Stimulated activated CD4-positive, alpha-beta T cell treated with anti-CD3 and anti-CD28 coated beads, Interleukin-12 subunit alpha, Interleukin-12 subunit beta, amount 100 ng/mL, for 48 hours (primary cell): ENCODE data around the gene CDK16.
A peak's percentile ranks its signal among the peaks of the same experiment; 100 is the strongest.

ENCODE experiments used
- DNase-seq, 3 donors: peaks; one replicate each; pipeline ENCODE4 v3.0.0-alpha.2; 2020; ENCODE audit warnings: low read depth in 2 of 3, low spot score in 1 of 3

The CDK16 gene

DNA sequence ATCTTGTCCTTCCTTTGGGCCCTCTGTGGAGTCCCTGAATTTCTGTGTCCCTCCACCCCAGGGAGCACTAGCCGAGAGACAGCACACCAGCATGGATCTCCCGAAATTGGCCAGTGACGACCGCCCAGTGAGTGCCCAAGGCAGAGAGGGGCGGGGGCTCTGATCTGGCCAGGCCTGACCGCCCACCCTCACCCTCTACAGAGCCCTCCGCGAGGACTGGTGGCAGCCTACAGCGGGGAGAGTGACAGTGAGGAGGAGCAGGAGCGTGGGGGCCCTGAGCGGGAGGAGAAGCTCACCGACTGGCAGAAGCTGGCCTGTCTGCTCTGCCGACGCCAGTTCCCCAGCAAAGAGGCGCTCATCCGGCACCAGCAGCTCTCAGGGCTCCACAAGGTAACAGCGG is 33.2 kb upstream of the CDK16 start:
- no peak for DNase-seq

DNA sequence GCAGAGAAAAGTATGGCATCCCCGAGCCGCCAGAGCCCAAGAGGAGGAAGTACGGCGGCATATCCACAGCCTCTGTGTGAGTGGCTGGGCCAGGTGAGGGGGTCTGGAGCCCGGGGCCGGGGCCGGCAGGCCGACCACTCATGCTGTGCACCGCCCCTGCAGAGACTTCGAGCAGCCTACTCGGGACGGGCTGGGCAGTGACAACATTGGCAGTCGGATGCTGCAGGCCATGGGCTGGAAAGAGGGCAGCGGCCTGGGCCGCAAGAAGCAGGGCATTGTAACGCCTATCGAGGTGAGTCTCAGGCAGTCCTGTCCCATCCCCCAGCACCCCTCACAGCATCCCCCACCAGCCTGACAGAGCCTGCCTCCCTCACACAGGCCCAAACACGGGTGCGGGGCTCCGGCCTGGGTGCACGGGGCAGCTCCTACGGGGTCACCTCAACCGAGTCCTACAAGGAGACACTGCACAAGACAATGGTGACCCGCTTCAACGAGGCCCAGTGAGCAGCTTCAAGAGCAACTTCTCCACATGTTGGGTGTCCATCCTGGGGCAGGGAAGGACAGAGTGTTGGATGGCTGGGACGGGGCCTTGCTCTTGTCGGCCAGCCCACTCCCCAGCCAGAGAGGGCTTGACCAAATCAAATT is 32.3 kb upstream of the CDK16 start:
- no peak for DNase-seq

DNA sequence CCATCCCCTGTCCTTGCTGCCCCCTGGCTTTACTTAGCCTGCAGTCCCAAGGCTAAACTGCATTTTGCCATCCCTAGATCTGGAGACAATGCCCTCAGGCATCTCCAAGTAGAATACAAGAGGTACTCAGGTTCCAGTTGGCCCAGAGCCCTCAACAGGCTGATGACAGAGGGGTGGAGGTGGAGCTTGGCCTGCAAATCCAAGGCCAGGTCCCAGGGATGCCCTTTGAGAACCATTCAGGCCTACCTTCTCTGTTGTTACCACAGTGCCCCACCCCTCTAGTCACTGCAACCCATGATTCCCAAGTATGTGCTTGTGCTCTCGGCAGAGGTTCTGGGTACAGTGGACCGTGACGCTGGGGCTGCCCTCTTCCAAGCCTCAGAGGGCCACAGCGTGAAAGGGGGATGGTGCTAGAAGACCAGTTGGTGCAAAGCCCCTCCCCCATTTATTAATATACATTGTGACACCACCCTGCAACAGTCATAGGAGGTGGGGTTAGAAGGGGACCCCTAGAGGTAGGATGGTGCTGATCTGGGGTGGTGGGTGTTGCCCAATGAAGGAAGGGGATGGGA is 31.3 kb upstream of the CDK16 start:
- no peak for DNase-seq

DNA sequence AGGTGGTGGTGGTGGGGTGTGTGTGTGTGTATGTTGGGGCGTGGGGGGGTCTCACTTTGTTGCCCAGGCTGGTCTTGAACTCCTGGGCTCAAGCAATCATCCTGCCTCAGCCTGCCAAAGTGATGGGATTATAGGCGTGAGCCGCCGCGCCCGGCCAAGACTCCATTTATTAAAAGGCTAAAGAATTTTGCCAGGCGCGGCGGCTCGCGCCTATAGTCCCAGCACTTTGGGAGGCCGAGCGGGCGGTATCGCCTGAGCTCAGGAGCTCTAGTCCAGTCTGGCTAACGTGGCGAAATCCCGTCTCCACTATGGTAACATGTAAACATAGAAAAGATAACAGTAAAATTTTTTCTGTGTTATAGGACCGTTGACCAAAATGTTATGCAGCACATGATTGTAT is 28.6 kb upstream of the CDK16 start:
- DNase-seq, result no peak

DNA sequence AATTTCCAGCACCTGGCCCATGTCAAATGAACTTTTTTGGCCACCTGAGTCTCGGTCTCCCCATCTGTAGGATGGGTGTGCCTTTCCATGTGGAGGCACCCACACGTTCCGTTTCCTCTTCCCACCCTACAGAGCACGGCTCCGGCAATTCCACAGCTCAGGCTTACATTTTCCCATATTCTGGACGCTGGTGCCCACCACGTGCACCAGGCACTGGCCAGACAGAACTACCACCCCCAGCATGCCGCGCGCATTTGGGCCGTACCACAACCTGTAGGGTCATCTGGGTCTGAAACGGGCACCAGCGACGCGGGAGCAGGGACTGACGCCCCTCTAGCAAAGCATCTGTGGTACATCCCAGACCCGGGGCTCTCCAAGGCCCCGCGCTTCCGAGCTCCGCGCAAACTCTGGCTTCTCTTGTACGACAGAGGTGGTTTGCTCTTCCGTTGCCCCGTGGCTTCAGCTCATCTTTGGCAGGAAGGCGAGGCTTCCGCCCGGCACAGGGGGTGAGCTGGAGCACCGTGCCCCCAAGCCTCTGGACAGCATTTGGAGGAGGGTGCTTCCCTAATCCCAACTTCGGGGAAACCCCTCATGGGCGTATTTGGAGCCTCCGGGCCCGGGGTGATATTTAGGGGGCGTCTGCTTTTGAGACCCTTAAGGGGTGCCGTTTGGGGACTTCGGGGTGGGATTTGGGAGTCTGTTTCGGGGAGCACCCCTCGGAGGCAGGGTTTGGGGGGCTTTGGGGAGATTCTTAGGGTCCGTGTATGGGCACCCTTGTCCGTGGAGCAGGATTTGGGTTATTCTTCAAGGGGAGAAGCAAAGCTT is 27.8 kb upstream of the CDK16 start:
- DNase-seq, result peak; percentile 67 to 79 (median 76)

DNA sequence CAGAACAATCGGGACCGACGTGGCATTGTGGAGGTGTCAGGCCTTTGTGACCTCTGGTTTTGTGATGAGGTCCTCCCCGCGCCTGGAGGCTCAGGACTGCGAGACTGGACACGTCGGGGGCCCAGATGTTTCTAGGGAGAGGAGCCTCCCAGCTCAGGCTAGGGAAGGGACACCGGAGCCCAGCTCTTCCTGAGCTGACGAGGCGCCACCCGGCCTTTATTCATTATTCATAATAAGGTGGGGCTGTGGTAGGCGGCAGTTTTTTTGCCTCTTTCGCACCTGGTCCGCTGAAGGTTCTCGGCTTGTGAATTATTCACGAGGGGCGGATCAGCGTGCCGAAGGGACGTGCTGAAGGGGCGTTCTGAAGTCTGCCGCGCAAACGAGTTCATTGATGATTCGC is 27.1 kb upstream of the CDK16 start:
- DNase-seq, result peak in 2 of 3 donors; percentile 25 to 29

DNA sequence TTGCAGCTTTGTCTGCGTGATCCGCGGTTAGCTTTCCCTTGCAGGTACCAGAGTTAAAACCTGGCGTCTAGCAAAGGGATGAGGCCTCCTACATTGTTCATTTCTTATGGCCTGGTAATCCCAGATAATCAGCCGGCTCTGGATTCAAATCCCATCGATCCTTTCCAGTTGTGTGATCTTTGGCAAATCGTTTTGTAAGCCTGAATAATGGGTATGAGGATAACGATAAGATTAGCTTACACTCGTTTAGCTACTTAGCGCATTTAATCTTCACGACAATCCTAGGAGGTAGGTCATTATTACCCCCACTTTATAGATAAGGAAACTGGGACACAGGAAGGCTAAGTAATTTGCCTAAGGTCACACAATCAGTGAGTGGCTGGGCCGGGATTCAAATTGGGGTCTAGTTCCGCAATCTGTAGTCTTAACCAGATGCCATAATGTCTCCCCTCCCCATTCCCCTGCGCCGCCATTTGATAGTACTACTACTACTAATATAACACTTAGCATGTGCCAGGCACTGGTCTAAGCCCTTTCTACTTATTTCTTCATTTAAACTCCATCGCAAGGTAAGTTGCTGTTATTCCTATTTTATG is 26.6 kb upstream of the CDK16 start:
- no peak for DNase-seq

DNA sequence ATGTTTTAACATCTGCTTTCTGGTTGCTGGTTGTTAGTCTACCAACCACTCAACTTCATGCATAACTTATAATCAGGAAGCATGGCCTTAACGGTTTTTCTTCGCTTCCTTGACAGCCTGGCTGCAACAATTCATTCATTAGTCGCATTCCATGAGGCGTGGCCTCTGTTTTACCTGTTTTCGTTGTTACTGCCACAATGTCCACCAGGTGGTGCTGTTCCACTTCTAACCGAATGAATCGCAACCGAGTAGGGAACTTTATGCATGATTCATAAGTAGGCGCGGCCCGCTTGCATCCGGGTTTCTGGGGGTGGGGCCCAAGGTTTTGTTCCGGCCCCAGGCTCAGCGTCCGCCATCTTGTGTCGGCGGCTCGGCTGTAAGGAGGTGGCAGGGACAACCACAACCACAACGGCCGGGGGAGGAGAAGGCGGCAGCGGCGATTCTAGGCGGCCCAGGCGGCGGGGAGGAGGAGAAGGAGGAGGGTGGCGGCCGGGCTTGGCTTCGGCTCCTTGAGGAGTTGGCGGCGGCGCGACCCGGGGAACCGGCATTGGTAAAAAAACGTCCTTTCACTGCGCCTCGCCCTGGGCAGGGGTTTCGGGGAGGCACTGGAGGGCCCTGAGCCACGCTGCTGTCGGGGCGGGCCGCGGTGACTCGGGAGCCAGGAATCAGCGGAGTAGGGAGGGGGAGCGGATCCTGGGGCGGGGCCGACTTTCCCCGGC is 24.8 kb upstream of the CDK16 start, which contains the start of gene UBA1:
TSS of gene UBA1 (plus strand) at position 355 of the 719 bp plus-strand sequence. CDS start 4,974 bp downstream, outside the sequence.
- peak; percentile 84 to 99 (median 86) for DNase-seq

DNA sequence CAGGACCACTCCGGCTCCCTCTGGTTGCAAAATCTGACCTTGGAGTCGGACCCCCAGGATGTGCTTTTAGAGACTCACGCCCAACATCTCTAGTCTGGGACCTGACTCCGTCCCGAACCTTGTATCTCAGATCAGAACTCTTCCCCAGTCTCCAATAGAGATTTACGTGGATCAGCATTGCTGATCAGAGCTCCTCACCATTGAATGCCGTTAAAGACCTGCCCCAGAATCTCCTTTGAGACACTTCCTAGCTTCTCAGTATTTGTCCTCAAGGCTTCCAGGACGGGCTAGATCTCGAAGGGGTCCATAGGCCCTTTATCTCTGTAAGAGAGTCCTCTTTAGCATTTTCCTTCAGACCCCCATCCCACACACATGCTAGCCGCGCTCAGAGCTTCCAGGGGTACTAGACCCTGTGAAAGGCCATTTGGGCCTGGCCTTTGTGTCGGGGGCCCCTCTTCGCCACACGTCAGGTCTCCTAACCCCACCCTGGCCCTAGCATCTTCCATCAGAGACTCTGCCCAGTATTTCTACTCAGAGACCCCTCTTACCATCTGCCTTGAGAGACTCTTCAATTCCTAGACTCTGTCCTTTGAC is 24.2 kb upstream of the CDK16 start:
- no peak for DNase-seq

DNA sequence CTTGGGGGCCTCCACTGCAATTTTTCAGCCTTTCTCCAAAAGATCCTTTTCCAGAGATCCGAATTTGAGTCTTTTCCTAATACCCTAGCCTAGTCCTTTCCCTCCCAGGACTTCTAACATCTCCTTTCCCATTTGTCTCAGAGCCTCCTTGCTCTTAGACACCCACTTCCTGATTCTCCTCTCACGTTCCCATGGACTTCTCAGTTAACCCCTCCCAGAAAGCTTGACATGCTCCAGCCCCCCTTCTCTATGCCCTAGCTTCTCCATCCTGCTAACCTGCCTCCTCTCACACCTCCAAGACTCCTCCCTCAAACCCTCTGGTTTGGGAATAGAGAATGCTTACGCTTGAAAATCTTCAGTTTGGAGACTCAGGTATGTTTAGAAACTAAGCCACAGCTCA is 22.4 kb upstream of the CDK16 start:
- DNase-seq, result no peak

DNA sequence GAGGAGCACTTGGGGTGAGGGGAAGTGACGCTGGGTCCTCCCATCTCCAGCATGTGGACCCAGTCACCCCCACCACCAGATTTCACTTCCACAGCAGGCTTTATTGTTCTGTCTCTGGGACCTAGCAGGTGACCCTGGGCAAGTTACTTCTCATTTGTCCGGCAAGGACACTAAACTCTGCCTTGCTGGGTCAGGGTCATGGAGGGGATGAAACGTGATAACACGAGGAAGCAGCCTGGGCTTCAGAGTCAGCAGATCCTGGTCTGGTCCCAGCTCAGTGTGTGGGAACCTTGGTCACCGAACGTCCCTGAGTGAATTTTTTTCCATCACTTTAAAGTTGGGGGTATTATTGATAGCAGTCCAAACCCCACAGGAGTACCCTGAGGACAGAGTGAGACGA is 21.0 kb upstream of the CDK16 start:
- no peak for DNase-seq

DNA sequence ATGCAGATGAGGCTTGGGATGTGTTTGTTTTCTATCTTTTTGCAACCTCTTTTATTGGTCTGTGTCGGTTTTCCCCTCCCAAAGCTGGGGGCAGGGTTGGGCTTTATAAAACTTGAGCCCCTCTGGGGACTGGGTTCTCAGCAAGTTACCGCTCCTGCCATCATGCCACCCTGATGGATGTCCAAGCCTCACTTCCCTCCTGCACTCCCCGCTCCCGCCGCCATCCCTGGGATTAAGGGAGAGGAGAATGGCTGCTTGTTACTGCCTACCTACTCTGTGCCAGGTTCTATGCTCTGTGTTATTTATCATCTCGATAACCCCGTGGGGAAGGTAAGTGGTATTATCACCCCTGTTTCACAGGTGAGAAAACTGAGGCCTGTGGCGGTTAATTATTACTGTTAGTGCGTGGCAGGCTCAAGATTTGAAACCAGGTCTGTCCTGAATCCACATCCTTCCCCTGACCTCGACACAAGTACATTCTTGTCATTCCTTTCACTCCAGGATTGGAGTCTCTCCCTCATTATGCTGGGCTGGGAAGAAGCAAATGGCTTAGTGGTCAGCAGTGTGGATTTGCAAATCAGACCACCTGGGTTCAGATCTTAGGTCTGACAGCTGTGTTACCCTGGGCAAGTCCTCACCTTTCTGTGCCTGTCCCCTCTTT is 20.3 kb upstream of the CDK16 start:
- DNase-seq, result no peak

DNA sequence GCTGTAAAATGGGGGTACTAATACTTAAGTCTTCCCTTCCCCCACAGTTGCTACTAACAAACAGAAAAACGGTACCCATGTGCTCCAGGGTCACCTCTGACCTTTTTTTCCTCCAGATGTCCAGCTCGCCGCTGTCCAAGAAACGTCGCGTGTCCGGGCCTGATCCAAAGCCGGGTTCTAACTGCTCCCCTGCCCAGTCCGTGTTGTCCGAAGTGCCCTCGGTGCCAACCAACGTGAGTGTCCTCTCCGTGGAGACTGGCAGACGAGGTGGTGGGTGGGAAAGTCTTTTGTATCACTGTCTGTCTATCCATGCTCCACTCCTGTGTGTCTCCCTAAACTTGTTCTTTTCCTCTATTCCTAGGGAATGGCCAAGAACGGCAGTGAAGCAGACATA is 19.8 kb upstream of the CDK16 start:
- no peak for DNase-seq

DNA sequence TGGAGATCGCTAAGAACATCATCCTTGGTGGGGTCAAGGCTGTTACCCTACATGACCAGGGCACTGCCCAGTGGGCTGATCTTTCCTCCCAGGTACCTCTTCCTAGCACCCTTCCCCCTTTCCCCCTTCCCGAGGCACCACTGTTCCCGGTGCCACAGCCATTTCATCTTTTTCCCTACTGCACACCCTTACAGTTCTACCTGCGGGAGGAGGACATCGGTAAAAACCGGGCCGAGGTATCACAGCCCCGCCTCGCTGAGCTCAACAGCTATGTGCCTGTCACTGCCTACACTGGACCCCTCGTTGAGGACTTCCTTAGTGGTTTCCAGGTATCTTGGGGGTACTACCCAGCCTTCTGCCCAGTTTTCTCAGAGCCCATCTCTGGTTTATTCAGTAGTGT is 19.2 kb upstream of the CDK16 start:
- DNase-seq, result no peak

DNA sequence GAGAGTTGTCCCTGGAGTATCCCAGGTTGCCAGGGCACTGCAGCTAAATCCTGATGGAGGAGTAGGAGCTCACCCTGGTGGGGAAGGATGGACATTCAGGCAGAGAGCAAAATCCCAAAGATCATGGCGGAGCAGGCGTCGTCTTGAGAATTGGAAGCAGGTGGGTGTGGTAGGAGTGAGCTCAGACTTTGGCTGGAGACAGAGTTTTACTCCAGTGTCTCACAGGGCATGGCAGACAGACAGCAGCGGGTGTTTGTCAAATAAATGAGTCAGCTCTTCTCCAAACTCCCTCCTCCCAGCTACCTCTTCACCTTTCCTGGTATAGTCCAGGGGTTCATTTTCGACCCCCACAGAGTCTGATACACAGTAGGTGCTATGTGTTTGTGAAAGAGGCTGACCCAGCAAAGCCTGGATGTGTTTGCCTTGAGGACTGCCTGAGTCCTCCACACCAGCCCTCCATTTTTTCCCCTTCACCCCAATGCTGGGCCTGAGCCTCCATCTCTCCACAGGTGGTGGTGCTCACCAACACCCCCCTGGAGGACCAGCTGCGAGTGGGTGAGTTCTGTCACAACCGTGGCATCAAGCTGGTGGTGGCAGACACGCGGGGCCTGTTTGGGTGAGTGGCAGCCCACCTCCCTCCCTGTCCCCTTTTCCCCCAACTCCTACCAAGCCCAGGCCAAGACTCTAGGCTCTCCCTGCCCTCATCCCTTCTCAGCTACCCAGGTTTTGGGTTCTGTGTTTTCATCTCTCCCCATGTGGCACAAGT is 17.9 kb upstream of the CDK16 start:
- DNase-seq, result no peak

DNA sequence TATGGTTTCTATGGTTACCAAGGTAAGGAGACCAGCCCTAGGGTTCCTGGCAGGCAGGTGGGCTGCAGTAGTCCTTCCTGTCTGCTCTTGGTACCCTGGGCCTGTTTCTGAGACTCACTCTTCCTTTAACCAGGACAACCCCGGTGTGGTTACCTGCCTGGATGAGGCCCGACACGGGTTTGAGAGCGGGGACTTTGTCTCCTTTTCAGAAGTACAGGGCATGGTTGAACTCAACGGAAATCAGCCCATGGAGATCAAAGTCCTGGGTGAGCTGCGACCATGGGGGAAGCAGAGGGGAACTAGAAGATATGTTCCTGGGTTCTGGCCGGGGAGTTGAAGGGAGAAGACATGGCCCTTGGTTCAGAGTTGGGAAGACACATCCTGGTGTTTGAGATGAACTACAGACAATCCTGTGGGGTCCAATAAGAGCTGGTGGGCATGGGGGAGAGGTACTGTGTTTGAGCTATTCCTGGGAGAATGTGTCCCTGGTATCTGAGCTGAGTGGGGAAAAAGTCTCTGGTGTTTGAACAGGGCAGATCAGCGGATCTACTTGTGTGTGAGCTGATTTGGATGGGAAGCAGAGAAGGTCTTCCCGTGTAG is 17.0 kb upstream of the CDK16 start:
- DNase-seq, result no peak

DNA sequence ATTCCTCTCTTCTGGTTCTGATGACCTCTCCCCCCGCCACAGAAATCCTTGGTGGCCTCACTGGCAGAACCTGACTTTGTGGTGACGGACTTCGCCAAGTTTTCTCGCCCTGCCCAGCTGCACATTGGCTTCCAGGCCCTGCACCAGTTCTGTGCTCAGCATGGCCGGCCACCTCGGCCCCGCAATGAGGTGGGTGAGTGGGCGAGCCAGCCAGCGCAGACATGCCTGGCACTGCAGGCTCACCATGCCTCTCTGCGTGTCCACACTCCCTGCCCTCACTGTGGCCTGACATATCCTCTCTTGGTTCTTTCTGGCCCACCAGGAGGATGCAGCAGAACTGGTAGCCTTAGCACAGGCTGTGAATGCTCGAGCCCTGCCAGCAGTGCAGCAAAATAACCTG is 16.2 kb upstream of the CDK16 start:
- no peak for DNase-seq

DNA sequence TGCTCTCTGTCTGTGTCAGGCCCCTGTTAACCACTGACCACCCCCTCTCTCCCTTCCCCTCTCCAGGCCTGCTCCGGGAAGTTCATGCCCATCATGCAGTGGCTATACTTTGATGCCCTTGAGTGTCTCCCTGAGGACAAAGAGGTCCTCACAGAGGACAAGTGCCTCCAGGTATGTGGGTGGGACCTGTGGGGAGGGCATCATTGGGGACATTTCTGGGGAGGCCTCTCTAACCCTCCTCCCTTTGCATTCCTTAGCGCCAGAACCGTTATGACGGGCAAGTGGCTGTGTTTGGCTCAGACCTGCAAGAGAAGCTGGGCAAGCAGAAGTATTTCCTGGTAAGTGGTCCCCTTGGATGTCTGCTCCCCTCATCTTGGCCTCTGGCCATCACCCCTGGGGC is 15.6 kb upstream of the CDK16 start:
- no peak for DNase-seq

DNA sequence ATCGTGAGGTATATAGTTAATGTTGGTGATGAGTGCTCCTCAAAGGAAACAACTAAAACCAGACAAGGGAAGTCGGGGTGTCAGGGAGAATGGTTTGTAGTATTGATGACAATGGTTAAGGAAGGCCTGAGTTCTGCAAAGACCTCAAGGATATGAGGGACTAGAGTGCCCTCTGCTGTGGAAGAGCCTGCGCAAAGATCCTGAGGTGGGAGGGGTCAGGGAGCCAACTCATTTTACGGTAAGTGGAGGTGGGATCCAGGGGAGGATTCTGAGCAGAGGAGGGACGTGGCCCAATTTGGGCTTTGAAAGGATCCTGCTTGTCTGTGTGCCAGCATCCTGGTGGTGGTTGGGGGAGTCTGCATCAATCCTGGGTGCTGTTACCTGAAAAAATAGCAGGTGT is 13.5 kb upstream of the CDK16 start:
- no peak for DNase-seq
